ENCODE data around the gene ATG2A. TPM values are rescaled to one million over a fixed set of nuclear protein-coding genes. Genes with fewer than 3 reads are reported as not detected.
A peak's percentile ranks its signal among the peaks of the same experiment; 100 is the strongest.

Gene ATG2A
- total RNA-seq, 1 experiment from 2014 or later = 28.6 TPM

- ChIA-PET CTCF (no interaction called here), POLR2A (ENCODE audit: low non-redundant PET) (no interaction called here)
- H3K4me3 ChIP-seq (ENCODE audit: low read depth, low read length, poor library complexity, severe bottlenecking) = no peak overlapping the region
- H3K27ac ChIP-seq (ENCODE audit: low read depth, low read length, poor library complexity, severe bottlenecking) = no peak overlapping the region
- no peaks in the 10 kb centered on the region for H3K36me3 ChIP-seq (ENCODE audit: insufficient read depth, low read length, poor library complexity, severe bottlenecking)
- no TSS peak for BruUV-seq (replicated peaks)
- H3K9me3 ChIP-seq (ENCODE audit: low read depth, low read length, poor library complexity, severe bottlenecking) = no peaks in the 10 kb centered on the region
- TF ChIP-seq CTCF (conservative IDR thresholded peaks at IDR 0.05; ENCODE audit: low read depth, low read length) = no peak
- TF ChIP-seq EZH2 (IDR thresholded peaks at IDR 0.05; ENCODE audit: borderline replicate concordance, low read depth, low read length, poor library complexity, severe bottlenecking) = no peak
- peaks cover 17% of the 10 kb centered on the region for H3K27me3 ChIP-seq (replicated peaks; ENCODE audit: insufficient read depth, low read depth, low read length, poor library complexity)
- no peaks in the 10 kb centered on the region for H3K4me1 ChIP-seq (ENCODE audit: insufficient read depth, low read length, poor library complexity, severe bottlenecking)
- no peak for DNase-seq (ENCODE audit: low spot score)
- intact Hi-C loops (cut with micrococcal nuclease; ENCODE audit: unreplicated experiment) = no loop called here
Measured at GRCh38 chr11:64947208-64947814, 30.3 kb upstream of the ATG2A start.

- Histone ChIP-seq H3K9me3 (ENCODE audit: low read depth, low read length, poor library complexity, severe bottlenecking) (no peaks in the 10 kb centered on the region), H3K27ac (ENCODE audit: low read depth, low read length, poor library complexity, severe bottlenecking) (no peak overlapping the region), H3K27me3 (replicated peaks; ENCODE audit: insufficient read depth, low read depth, low read length, poor library complexity) (peaks cover under 1% of the 10 kb centered on the region), H3K4me1 (ENCODE audit: insufficient read depth, low read length, poor library complexity, severe bottlenecking) (peaks cover 9% of the 10 kb centered on the region), H3K4me3 (ENCODE audit: low read depth, low read length, poor library complexity, severe bottlenecking) (no peak overlapping the region), H3K36me3 (ENCODE audit: insufficient read depth, low read length, poor library complexity, severe bottlenecking) (no peaks in the 10 kb centered on the region)
- ChIA-PET CTCF (no interaction called here), POLR2A (ENCODE audit: low non-redundant PET) (interaction anchor here (0.7 kb wide), 1 partner anchor 686 kb away, joined by 3 read pairs; no protein-coding TSS in a partner anchor)
- TF ChIP-seq CTCF (conservative IDR thresholded peaks at IDR 0.05; ENCODE audit: low read depth, low read length) (no peak), EZH2 (IDR thresholded peaks at IDR 0.05; ENCODE audit: borderline replicate concordance, low read depth, low read length, poor library complexity, severe bottlenecking) (no peak)
- intact Hi-C loops (cut with micrococcal nuclease; ENCODE audit: unreplicated experiment) = no loop called here
- no peak for DNase-seq (ENCODE audit: low spot score)
- no TSS peak for BruUV-seq (replicated peaks)
Measured at GRCh38 chr11:64936539-64936938, 19.5 kb upstream of the ATG2A start.

GRCh38 chr11:64935359-64936081 lies 18.5 kb upstream of the ATG2A start, which contains the start of gene GPHA2:
Gene GPHA2 (minus strand): TSS chr11:64935893. CDS start chr11:64935460, 433 bp downstream.
- no peaks in the 10 kb centered on the region for H3K27me3 ChIP-seq (replicated peaks; ENCODE audit: insufficient read depth, low read depth, low read length, poor library complexity)
- no peak for TF ChIP-seq EZH2 (IDR thresholded peaks at IDR 0.05; ENCODE audit: borderline replicate concordance, low read depth, low read length, poor library complexity, severe bottlenecking)
- no peak; the same call in 1 of the 2 replicates for TF ChIP-seq CTCF (conservative IDR thresholded peaks at IDR 0.05; ENCODE audit: low read depth, low read length)
- no peak within 1 kb of the TSS for H3K4me3 ChIP-seq (ENCODE audit: low read depth, low read length, poor library complexity, severe bottlenecking)
- intact Hi-C loops (cut with micrococcal nuclease; ENCODE audit: unreplicated experiment) = no loop called here
- peak; percentile 62 for DNase-seq (ENCODE audit: low spot score)
- BruUV-seq (replicated peaks) = no TSS peak
- POLR2A ChIA-PET (ENCODE audit: low non-redundant PET) = no interaction called here
- no peaks in the 10 kb centered on the region for H3K9me3 ChIP-seq (ENCODE audit: low read depth, low read length, poor library complexity, severe bottlenecking)
- H3K36me3 ChIP-seq (ENCODE audit: insufficient read depth, low read length, poor library complexity, severe bottlenecking) = no peaks in the 10 kb centered on the region
- CTCF ChIA-PET = no interaction called here
- no peak within 1 kb of the TSS for H3K27ac ChIP-seq (ENCODE audit: low read depth, low read length, poor library complexity, severe bottlenecking)
- H3K4me1 ChIP-seq (ENCODE audit: insufficient read depth, low read length, poor library complexity, severe bottlenecking) = peaks cover 9% of the 10 kb centered on the region

Data from A673 (cell line).